ENCODE data around the gene CARS1. TPM values are rescaled to one million over a fixed set of nuclear protein-coding genes. Genes with fewer than 3 reads are reported as not detected.

The CARS1 gene
- total RNA-seq, 1 donor from 2014 or later = 63.1 TPM

- no peak for DNase-seq
- no peak overlapping the region for H3K27ac Mint-ChIP-seq
- intact Hi-C loops (cut with micrococcal nuclease) = no loop called here
Measured at GRCh38 chr11:2997406-2997805, 59.8 kb downstream of the CARS1 start.

GRCh38 chr11:2996976-2997375 lies 60.2 kb downstream of the CARS1 start:
- H3K36me3 Mint-ChIP-seq (ENCODE audit: low read depth) = peaks cover 24% of the 10 kb centered on the region
- H3K27me3 Mint-ChIP-seq = no peaks in the 10 kb centered on the region
- H3K9me3 Mint-ChIP-seq = no peaks in the 10 kb centered on the region
- no peak overlapping the region for H3K27ac Mint-ChIP-seq
- intact Hi-C loops (cut with micrococcal nuclease) = no loop called here
- H3K4me3 Mint-ChIP-seq = no peak overlapping the region
- H3K4me1 Mint-ChIP-seq = peaks cover 4% of the 10 kb centered on the region
- DNase-seq = no peak

More at GRCh38 chr11:2997406-2997805, 59.8 kb downstream of the CARS1 start:
- no peaks in the 10 kb centered on the region for H3K27me3 Mint-ChIP-seq
- peaks cover 22% of the 10 kb centered on the region for H3K36me3 Mint-ChIP-seq (ENCODE audit: low read depth)
- H3K4me1 Mint-ChIP-seq = peaks cover 3% of the 10 kb centered on the region
- H3K9me3 Mint-ChIP-seq = no peaks in the 10 kb centered on the region
- H3K4me3 Mint-ChIP-seq = no peak overlapping the region

- Mint-ChIP-seq H3K36me3 (ENCODE audit: low read depth) (peaks cover 22% of the 10 kb centered on the region), H3K27me3 (no peaks in the 10 kb centered on the region), H3K9me3 (no peaks in the 10 kb centered on the region), H3K27ac (no peak overlapping the region), H3K4me3 (no peak overlapping the region), H3K4me1 (peaks cover 4% of the 10 kb centered on the region)
- DNase-seq = no peak
- intact Hi-C loops (cut with micrococcal nuclease) = no loop called here
Measured at GRCh38 chr11:2995893-2996554, 61.2 kb downstream of the CARS1 start.

- intact Hi-C loops (cut with micrococcal nuclease) = no loop called here
- Mint-ChIP-seq H3K27ac (no peak overlapping the region), H3K4me3 (no peak overlapping the region), H3K9me3 (no peaks in the 10 kb centered on the region), H3K4me1 (peaks cover 8% of the 10 kb centered on the region), H3K36me3 (ENCODE audit: low read depth) (peaks cover 19% of the 10 kb centered on the region), H3K27me3 (no peaks in the 10 kb centered on the region)
- DNase-seq = no peak
Measured at GRCh38 chr11:2995031-2995561, 62.1 kb downstream of the CARS1 start.

- DNase-seq = no peak
- Mint-ChIP-seq H3K4me1 (peaks cover 14% of the 10 kb centered on the region), H3K9me3 (no peaks in the 10 kb centered on the region), H3K27ac (peak overlapping the region; percentile 62), H3K4me3 (peak overlapping the region; percentile 39), H3K36me3 (ENCODE audit: low read depth) (peaks cover 19% of the 10 kb centered on the region), H3K27me3 (no peaks in the 10 kb centered on the region)
- intact Hi-C loops (cut with micrococcal nuclease) = loop anchor here (5.0 kb wide), 1 partner anchor 102 kb away; no protein-coding TSS in a partner anchor
Measured at GRCh38 chr11:2994336-2994730, 62.9 kb downstream of the CARS1 start.

GRCh38 chr11:2992997-2993325 lies 64.3 kb downstream of the CARS1 start:
- no peaks in the 10 kb centered on the region for H3K27me3 Mint-ChIP-seq
- no peak for DNase-seq
- H3K9me3 Mint-ChIP-seq = no peaks in the 10 kb centered on the region
- peak overlapping the region; percentile 98 for H3K4me3 Mint-ChIP-seq
- intact Hi-C loops (cut with micrococcal nuclease) = loop anchor here (1.0 to 5.0 kb wide), 4 partner anchors 21 to 101 kb away; partner anchors contain the start of gene CARS1
- H3K27ac Mint-ChIP-seq = peak overlapping the region; percentile 99
- peaks cover 27% of the 10 kb centered on the region for H3K36me3 Mint-ChIP-seq (ENCODE audit: low read depth)
- peaks cover 27% of the 10 kb centered on the region for H3K4me1 Mint-ChIP-seq

GRCh38 chr11:2992234-2992996 lies 64.8 kb downstream of the CARS1 start, which contains the start of gene NAP1L4:
NAP1L4 (minus strand) TSS chr11:2992329; CDS start chr11:2979220, 13,109 bp downstream.
- Mint-ChIP-seq H3K4me3 (peak within 1 kb of the TSS; percentile 98), H3K27ac (peak within 1 kb of the TSS; percentile 99), H3K36me3 (ENCODE audit: low read depth) (peaks cover 31% of the 10 kb centered on the region), H3K9me3 (no peaks in the 10 kb centered on the region), H3K27me3 (no peaks in the 10 kb centered on the region), H3K4me1 (peaks cover 30% of the 10 kb centered on the region)
- intact Hi-C loops (cut with micrococcal nuclease) = loop anchor here (1.0 to 5.0 kb wide), 4 partner anchors 22 to 100 kb away; partner anchors contain the start of gene CARS1
- DNase-seq = peak; percentile 99

GRCh38 chr11:2991452-2992233 lies 65.6 kb downstream of the CARS1 start:
- Mint-ChIP-seq H3K9me3 (no peaks in the 10 kb centered on the region), H3K27ac (peak overlapping the region; percentile 99), H3K36me3 (ENCODE audit: low read depth) (peaks cover 36% of the 10 kb centered on the region), H3K4me3 (peak overlapping the region; percentile 98), H3K27me3 (no peaks in the 10 kb centered on the region), H3K4me1 (peaks cover 33% of the 10 kb centered on the region)
- intact Hi-C loops (cut with micrococcal nuclease) = loop anchor here (1.0 to 5.0 kb wide), 4 partner anchors 23 to 99 kb away; partner anchors contain the start of gene CARS1
- DNase-seq = no peak

GRCh38 chr11:2990617-2991451 lies 66.4 kb downstream of the CARS1 start:
- Mint-ChIP-seq H3K4me3 (peak overlapping the region; percentile 90), H3K27ac (peak overlapping the region; percentile 97), H3K27me3 (no peaks in the 10 kb centered on the region), H3K36me3 (ENCODE audit: low read depth) (peaks cover 36% of the 10 kb centered on the region), H3K9me3 (no peaks in the 10 kb centered on the region), H3K4me1 (peaks cover 33% of the 10 kb centered on the region)
- peak; percentile 81 for DNase-seq
- intact Hi-C loops (cut with micrococcal nuclease) = loop anchor here (5.0 kb wide), 1 partner anchor 99 kb away; no protein-coding TSS in a partner anchor

GRCh38 chr11:2989551-2989950 lies 67.7 kb downstream of the CARS1 start:
- Mint-ChIP-seq H3K4me3 (peak overlapping the region; percentile 90), H3K36me3 (ENCODE audit: low read depth) (peaks cover 38% of the 10 kb centered on the region), H3K4me1 (peaks cover 39% of the 10 kb centered on the region), H3K27me3 (no peaks in the 10 kb centered on the region), H3K9me3 (no peaks in the 10 kb centered on the region), H3K27ac (peak overlapping the region; percentile 97)
- intact Hi-C loops (cut with micrococcal nuclease) = loop anchor here (2.0 to 5.0 kb wide), 2 partner anchors 15 to 42 kb away; no protein-coding TSS in a partner anchor
- DNase-seq = no peak

GRCh38 chr11:2989006-2989405 lies 68.2 kb downstream of the CARS1 start:
- no peaks in the 10 kb centered on the region for H3K27me3 Mint-ChIP-seq
- H3K4me1 Mint-ChIP-seq = peaks cover 42% of the 10 kb centered on the region
- no peaks in the 10 kb centered on the region for H3K9me3 Mint-ChIP-seq
- DNase-seq = no peak
- intact Hi-C loops (cut with micrococcal nuclease) = loop anchor here (2.0 to 5.0 kb wide), 2 partner anchors 14 to 42 kb away; no protein-coding TSS in a partner anchor
- H3K36me3 Mint-ChIP-seq (ENCODE audit: low read depth) = peaks cover 41% of the 10 kb centered on the region
- peak overlapping the region; percentile 97 for H3K27ac Mint-ChIP-seq
- H3K4me3 Mint-ChIP-seq = peak overlapping the region; percentile 90
